Measurements from ENCODE around the gene ZNF860.
"Not testable (repeated sequence)": the region's sequence is repeated elsewhere in the genome, so short reads cannot be mapped to it uniquely, and the experiment has no call there.

The ZNF860 gene

DNA sequence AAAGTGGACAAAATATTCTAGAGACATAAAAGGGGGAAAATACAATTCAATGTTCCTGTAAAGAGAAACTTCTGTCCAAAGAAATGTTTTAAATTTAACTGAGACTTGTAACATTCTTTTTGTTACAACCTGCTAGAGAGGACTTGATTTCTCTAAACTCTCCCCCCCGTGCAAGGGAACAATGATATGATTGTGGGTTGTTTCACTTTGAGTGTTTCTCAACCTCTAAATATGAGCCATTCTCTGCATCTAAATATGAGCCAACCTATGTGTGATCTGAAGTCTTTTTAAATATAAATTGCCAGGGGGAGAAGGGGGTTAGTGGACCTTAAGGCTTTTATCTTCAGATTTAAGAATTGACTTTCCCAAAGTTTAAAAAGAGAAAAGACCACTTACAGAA, 14.6 kb downstream of the ZNF860 start:
- no peak for DNase-seq (ENCODE audit: low read depth in 2 of 2)

DNA sequence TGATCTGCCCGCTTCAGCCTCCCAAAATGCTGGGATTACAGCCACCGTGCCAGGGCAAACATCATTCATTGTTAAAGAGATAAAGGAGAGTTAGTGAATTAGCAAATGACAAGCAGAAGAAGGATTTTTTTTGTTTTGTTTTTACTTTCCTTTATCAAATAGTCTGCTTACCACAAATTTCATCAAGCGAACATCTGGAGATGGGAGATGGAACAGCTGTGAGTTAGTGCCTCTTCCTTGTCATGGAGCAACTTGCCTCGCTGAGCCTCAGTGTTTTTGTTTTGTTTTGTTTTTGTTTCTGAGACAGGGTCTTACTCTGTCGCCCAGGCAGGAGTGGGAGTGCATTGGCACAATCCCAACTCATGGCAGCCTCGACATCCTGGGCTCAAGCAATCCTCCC, 15.9 kb downstream of the ZNF860 start:
- DNase-seq (ENCODE audit: low read depth in 2 of 2), result no peak

DNA sequence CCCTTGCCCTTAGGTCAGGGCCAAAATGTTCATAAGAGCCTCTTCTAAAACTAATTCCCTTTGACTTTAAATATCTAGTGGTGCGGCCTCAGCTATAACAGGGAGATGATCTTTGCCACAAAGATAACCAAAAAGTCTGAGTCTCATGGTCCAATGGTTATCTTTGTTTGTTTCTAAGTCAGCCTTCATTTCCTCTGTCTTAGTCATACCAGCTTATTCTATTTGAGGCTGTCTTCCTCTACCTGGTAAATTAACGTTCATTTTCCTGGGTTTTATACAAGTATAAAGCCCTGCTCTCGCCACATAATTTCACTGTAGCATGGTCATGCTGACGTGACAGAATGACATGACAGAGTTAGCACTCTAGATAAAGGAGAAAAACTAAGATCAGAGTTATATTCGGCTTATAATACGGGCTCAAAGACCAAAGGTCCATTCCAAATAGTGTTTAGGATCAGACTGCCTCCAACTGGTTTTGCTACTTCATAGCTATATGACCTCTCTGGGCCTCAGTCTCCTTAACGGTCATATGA, 18.4 kb downstream of the ZNF860 start:
- no peak for DNase-seq (ENCODE audit: low read depth in 2 of 2)

- DNase-seq (ENCODE audit: low read depth in 2 of 2), result no peak
Measured at GRCh38 chr3:32000877-32001276, 19.3 kb downstream of the ZNF860 start.

GRCh38 chr3:32002561-32003368, 21.2 kb downstream of the ZNF860 start:
- no peak for DNase-seq (ENCODE audit: low read depth in 2 of 2)

DNA sequence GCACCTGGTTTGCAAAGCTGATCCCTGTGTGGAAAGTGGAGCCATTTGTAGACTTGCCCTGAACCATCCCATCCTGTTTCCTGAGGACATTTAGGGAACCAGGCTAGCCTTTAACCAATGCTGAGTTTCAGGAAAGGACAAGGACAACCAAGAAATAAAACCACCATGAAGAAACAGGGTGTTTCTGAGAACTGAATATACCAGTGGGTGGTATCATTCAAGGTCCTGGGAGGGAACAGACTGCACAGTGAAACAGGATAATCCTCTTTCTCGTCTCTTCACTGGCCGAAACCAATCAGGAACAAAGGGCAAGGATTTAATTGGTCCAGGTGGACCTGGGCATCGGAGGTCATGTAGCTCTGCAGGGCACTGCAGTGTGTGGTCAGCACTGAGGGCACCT, 21.8 kb downstream of the ZNF860 start:
- DNase-seq (ENCODE audit: low read depth in 2 of 2), result no peak

- no peak for DNase-seq (ENCODE audit: low read depth in 2 of 2)
Measured at GRCh38 chr3:32004113-32004765, 22.7 kb downstream of the ZNF860 start.

GRCh38 chr3:32009101-32009500, 27.6 kb downstream of the ZNF860 start:
- DNase-seq (ENCODE audit: low read depth in 2 of 2), result no peak

- no peak for DNase-seq (ENCODE audit: low read depth in 2 of 2)
Measured at GRCh38 chr3:32009957-32010356, 28.4 kb downstream of the ZNF860 start.

GRCh38 chr3:32010699-32011098, 29.1 kb downstream of the ZNF860 start:
- DNase-seq (ENCODE audit: low read depth in 2 of 2), result not testable (repeated sequence)

GRCh38 chr3:32015638-32016037, 34.1 kb downstream of the ZNF860 start:
- DNase-seq (ENCODE audit: low read depth in 2 of 2), result not testable (repeated sequence)

DNA sequence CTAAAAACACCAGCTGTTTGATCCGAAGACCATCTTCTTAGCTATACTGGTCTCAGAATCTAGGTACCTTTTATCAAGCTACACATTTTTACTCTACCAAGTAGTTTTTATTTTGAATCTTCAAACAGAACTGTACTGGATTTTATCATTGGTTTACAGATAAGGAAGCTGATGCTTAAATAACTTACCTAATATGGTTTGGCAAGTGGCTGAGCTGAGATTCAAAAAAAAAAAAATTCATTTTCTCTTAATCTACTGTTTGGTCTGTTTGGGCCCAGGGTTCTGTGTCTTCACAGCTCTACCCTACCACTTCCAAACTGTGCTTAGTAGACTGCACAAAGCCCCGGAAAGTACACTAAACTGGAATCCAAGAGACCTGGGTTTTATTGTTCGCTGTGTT, 35.7 kb downstream of the ZNF860 start:
- no peak for DNase-seq (ENCODE audit: low read depth in 2 of 2)

- no peak for DNase-seq (ENCODE audit: low read depth in 2 of 2)
Measured at GRCh38 chr3:32018757-32019564, 37.4 kb downstream of the ZNF860 start.

DNA sequence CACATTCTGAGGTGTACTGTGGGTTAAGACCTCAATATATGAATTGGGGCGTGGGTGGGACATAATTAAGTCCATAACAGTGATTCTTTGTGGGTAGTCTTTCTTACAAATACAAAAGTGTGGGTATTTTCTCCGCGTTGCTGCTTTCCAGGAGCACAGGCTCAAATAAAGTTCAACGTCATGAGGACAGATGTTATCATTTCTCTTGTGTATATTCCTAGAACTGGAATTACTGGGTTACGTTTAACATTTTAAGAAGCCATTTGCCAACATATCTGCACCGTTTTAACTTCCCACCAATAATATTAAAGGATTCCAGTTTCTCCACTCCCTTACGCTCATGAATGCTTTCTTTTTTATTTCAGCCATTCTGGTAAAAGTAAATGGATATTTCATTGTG, 39.6 kb downstream of the ZNF860 start:
- no peak for DNase-seq (ENCODE audit: low read depth in 2 of 2)

- DNase-seq (ENCODE audit: low read depth in 2 of 2), result no peak
Measured at GRCh38 chr3:32021748-32022147, 40.2 kb downstream of the ZNF860 start.

DNA sequence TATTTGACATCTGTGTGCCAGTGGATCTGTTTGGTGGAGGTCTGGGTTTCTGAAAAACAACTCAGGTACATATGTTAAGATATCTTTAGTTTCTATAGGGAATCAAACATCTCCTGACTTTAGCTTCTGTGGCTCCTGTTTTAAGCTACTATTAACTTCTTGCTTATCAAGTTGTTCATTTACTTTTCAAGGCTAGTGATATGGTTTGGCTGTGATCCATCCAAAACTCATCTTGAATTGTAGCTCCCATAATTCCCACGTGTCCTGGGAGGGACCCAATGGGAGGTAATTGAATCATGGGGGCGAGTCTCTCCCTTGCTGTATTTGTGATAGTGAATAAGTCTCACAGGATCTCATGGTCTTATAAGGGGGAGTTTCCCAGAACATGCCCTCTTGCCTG, 41.4 kb downstream of the ZNF860 start:
- no peak for DNase-seq (ENCODE audit: low read depth in 2 of 2)

DNA sequence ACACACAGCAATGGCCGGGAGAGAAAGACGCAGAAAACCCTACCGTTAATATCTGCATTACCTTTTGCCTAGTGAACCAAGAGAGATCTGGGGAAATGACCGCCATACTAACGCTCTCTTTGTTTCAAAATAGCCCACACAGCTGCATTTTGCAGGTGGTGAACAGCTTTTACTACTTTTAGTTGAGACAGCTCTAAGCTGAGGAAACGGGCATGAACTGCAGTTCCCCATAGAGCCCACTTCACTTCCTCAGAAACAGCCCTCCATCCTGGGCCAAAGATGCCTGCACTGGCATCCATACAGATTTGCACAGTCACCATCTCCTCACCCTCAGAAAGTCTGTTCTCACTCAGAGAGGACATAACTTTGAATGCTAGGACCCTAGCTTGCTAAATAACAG, 45.0 kb downstream of the ZNF860 start:
- no peak for DNase-seq (ENCODE audit: low read depth in 2 of 2)

DNA sequence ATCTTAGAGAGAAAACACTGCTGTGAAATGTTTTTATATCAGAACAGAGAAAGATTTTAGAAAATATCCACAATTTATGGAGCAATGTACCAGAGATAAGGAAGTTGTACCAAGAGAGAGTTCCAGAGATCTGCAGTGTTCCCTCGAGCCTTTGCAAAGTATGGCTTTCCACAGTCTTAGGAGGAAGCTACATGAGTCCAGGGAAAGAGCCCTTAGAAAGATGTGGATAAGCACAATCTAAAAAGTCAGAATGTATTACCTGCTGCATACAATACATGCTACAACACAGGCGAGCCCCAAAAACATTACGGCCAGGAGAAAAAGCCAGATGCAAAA, 56.4 kb downstream of the ZNF860 start:
- DNase-seq (ENCODE audit: low read depth in 2 of 2), result no peak

- no peak for DNase-seq (ENCODE audit: low read depth in 2 of 2)
Measured at GRCh38 chr3:32041316-32041715, 59.8 kb downstream of the ZNF860 start.

Data from stimulated activated CD4-positive, alpha-beta T cell treated with anti-CD3 and anti-CD28 coated beads, Interleukin-1b, Interleukin-23, amount 100 ng/mL, for 4 hours (primary cell).